HCT116 (cell line): Measurements from ENCODE around the gene CACNB1.

Experiments used
- EZH2phosphoT487 ChIP-seq: fragments of 200-600 bp; IDR thresholded peaks from 2 replicates; pipeline ENCODE4 v1.6.1; 2018; ENCODE audit warnings: antibody characterized with exemption, borderline replicate concordance
- POLR2AphosphoS5 ChIP-seq: IDR thresholded peaks from 2 replicates; pipeline ENCODE4 v1.6.1; 2011; ENCODE audit warnings: mild to moderate bottlenecking, low read depth, low read length, moderate library complexity
- TF ChIP-seq, protein P1 (sequence below), 3 experiments: fragments of 200-600 bp in 1 of 3; sonication (generic) in 1 of 3; IDR thresholded peaks in 2 of 3; conservative IDR thresholded peaks in 1 of 3; 2 replicates each; pipeline ENCODE4 v1.5.1; 2012 to 2017; ENCODE audit warnings: low read depth in 2 of 3, low read length in 2 of 3, antibody characterized with exemption in 1 of 3, borderline replicate concordance in 1 of 3, control low read depth in 1 of 3, mild to moderate bottlenecking in 1 of 3, mixed read lengths in 1 of 3, mixed run types in 1 of 3, moderate library complexity in 1 of 3; ENCODE audit not compliant: insufficient read depth in 1 of 3
- TF ChIP-seq, protein P2 (sequence below): IDR thresholded peaks from 2 replicates; pipeline ENCODE4 v1.6.1; 2012; ENCODE audit warnings: low read depth

DNA sequence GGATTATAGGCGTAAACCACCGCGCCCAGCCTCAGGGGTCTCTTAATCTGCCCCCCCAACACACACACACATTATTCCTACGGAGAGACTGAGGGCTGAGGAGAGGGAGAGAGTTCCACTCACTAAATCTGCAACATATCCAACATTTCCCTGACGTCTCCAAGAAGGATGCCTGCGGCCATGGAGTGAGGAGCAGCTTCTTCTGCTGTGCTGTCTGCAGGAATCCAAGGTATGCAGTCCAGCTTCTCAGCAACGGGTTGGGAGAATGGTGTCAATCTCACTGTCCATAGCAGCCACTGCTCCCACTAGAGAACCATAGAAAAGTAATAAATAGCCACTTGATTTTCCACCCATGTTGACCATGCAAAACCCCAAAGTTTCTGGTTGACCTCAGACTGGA, 41.0 kb downstream of the CACNB1 start:
- TF ChIP-seq POLR2AphosphoS5 (no peak), EZH2phosphoT487 (no peak)
- TF ChIP-seq, protein P1, sequence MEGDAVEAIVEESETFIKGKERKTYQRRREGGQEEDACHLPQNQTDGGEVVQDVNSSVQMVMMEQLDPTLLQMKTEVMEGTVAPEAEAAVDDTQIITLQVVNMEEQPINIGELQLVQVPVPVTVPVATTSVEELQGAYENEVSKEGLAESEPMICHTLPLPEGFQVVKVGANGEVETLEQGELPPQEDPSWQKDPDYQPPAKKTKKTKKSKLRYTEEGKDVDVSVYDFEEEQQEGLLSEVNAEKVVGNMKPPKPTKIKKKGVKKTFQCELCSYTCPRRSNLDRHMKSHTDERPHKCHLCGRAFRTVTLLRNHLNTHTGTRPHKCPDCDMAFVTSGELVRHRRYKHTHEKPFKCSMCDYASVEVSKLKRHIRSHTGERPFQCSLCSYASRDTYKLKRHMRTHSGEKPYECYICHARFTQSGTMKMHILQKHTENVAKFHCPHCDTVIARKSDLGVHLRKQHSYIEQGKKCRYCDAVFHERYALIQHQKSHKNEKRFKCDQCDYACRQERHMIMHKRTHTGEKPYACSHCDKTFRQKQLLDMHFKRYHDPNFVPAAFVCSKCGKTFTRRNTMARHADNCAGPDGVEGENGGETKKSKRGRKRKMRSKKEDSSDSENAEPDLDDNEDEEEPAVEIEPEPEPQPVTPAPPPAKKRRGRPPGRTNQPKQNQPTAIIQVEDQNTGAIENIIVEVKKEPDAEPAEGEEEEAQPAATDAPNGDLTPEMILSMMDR (IDR thresholded peaks at IDR 0.05 in 2 of 3, conservative IDR thresholded peaks at IDR 0.05 in 1 of 3; ENCODE audit: borderline replicate concordance in 1 of 3, insufficient read depth in 1 of 3, low read depth in 2 of 3, low read length in 2 of 3) = no peak
- TF ChIP-seq, protein P2, sequence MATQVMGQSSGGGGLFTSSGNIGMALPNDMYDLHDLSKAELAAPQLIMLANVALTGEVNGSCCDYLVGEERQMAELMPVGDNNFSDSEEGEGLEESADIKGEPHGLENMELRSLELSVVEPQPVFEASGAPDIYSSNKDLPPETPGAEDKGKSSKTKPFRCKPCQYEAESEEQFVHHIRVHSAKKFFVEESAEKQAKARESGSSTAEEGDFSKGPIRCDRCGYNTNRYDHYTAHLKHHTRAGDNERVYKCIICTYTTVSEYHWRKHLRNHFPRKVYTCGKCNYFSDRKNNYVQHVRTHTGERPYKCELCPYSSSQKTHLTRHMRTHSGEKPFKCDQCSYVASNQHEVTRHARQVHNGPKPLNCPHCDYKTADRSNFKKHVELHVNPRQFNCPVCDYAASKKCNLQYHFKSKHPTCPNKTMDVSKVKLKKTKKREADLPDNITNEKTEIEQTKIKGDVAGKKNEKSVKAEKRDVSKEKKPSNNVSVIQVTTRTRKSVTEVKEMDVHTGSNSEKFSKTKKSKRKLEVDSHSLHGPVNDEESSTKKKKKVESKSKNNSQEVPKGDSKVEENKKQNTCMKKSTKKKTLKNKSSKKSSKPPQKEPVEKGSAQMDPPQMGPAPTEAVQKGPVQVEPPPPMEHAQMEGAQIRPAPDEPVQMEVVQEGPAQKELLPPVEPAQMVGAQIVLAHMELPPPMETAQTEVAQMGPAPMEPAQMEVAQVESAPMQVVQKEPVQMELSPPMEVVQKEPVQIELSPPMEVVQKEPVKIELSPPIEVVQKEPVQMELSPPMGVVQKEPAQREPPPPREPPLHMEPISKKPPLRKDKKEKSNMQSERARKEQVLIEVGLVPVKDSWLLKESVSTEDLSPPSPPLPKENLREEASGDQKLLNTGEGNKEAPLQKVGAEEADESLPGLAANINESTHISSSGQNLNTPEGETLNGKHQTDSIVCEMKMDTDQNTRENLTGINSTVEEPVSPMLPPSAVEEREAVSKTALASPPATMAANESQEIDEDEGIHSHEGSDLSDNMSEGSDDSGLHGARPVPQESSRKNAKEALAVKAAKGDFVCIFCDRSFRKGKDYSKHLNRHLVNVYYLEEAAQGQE = no peak
